ENCODE data around the gene KRT20. TPM values are rescaled to one million over a fixed set of nuclear protein-coding genes. Genes with fewer than 3 reads are reported as not detected.

KRT20 gene
- total and polyA plus RNA-seq, 4 donors, result not detected

DNA sequence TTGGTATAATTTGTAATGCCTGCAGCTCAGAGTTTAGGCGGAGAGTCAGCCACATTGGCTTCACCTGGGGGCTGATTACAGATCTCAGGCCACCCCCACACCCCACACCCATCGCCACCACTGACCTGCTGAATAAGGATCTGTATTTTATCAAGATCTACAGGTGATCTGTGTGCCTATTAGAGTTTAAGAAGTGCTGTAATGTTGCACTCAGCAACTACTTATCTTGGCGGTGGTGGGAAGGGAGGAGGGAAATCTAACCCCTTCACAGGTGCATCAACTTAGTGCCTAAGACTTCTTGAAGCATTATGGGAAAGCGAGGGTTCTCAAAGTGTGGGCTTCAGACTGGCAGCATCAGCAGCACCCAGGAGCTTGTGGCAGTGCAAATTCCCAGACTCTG lies 17.5 kb upstream of the KRT20 start:
- Histone ChIP-seq H3K4me1 (ENCODE audit: control insufficient read depth in 4 of 4, insufficient read depth in 4 of 4, low read length in 3 of 4) (peaks cover 0 to 2% (median 0%) of the 10 kb centered on the region in 4 donors), H3K27ac (ENCODE audit: low read depth in 1 of 2, low read length in 2 of 2) (no peak overlapping the region), H3K9ac (ENCODE audit: low read depth in 1 of 2, low read length in 2 of 2) (no peak overlapping the region), H3K9me3 (ENCODE audit: control insufficient read depth in 4 of 4, low read length in 3 of 4) (no peaks in the 10 kb centered on the region), H3K4me3 (ENCODE audit: low read depth in 1 of 3, low read length in 3 of 3) (no peak overlapping the region), H3K36me3 (ENCODE audit: control insufficient read depth in 4 of 4, insufficient read depth in 3 of 4, low read depth in 1 of 4, low read length in 3 of 4) (no peaks in the 10 kb centered on the region), H3K27me3 (ENCODE audit: control insufficient read depth in 4 of 4, insufficient read depth in 4 of 4, low read length in 3 of 4) (peaks cover 0 to 6% (median 2%) of the 10 kb centered on the region in 4 donors)
- WGBS, result 79% methylated on average over 4 of the region's 4 CpGs
- no peak for DNase-seq (ENCODE audit: low spot score)
- TF ChIP-seq HNF4A (conservative IDR thresholded peaks at IDR 0.05) (no peak), YY1 (IDR thresholded peaks at IDR 0.05) (no peak), GABPA (IDR thresholded peaks at IDR 0.05 in 1 of 2, conservative IDR thresholded peaks at IDR 0.05 in 1 of 2) (no peak), TAF1 (conservative IDR thresholded peaks at IDR 0.05) (no peak), JUND (IDR thresholded peaks at IDR 0.05) (no peak), FOXA1 (IDR thresholded peaks at IDR 0.05) (no peak), FOXA2 (IDR thresholded peaks at IDR 0.05) (no peak), HNF4G (IDR thresholded peaks at IDR 0.05) (no peak), NR2F2 (IDR thresholded peaks at IDR 0.05) (no peak), RXRA (IDR thresholded peaks at IDR 0.05) (no peak), RAD21 (IDR thresholded peaks at IDR 0.05) (no peak), EGR1 (IDR thresholded peaks at IDR 0.05; ENCODE audit: low read depth in 2 of 2) (no peak), SP1 (IDR thresholded peaks at IDR 0.05) (no peak)
- TF ChIP-seq, protein P1, sequence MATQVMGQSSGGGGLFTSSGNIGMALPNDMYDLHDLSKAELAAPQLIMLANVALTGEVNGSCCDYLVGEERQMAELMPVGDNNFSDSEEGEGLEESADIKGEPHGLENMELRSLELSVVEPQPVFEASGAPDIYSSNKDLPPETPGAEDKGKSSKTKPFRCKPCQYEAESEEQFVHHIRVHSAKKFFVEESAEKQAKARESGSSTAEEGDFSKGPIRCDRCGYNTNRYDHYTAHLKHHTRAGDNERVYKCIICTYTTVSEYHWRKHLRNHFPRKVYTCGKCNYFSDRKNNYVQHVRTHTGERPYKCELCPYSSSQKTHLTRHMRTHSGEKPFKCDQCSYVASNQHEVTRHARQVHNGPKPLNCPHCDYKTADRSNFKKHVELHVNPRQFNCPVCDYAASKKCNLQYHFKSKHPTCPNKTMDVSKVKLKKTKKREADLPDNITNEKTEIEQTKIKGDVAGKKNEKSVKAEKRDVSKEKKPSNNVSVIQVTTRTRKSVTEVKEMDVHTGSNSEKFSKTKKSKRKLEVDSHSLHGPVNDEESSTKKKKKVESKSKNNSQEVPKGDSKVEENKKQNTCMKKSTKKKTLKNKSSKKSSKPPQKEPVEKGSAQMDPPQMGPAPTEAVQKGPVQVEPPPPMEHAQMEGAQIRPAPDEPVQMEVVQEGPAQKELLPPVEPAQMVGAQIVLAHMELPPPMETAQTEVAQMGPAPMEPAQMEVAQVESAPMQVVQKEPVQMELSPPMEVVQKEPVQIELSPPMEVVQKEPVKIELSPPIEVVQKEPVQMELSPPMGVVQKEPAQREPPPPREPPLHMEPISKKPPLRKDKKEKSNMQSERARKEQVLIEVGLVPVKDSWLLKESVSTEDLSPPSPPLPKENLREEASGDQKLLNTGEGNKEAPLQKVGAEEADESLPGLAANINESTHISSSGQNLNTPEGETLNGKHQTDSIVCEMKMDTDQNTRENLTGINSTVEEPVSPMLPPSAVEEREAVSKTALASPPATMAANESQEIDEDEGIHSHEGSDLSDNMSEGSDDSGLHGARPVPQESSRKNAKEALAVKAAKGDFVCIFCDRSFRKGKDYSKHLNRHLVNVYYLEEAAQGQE (IDR thresholded peaks at IDR 0.05), result no peak
- TF ChIP-seq, protein P2, sequence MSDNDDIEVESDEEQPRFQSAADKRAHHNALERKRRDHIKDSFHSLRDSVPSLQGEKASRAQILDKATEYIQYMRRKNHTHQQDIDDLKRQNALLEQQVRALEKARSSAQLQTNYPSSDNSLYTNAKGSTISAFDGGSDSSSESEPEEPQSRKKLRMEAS (IDR thresholded peaks at IDR 0.05), result no peak
- TF ChIP-seq, protein P3, sequence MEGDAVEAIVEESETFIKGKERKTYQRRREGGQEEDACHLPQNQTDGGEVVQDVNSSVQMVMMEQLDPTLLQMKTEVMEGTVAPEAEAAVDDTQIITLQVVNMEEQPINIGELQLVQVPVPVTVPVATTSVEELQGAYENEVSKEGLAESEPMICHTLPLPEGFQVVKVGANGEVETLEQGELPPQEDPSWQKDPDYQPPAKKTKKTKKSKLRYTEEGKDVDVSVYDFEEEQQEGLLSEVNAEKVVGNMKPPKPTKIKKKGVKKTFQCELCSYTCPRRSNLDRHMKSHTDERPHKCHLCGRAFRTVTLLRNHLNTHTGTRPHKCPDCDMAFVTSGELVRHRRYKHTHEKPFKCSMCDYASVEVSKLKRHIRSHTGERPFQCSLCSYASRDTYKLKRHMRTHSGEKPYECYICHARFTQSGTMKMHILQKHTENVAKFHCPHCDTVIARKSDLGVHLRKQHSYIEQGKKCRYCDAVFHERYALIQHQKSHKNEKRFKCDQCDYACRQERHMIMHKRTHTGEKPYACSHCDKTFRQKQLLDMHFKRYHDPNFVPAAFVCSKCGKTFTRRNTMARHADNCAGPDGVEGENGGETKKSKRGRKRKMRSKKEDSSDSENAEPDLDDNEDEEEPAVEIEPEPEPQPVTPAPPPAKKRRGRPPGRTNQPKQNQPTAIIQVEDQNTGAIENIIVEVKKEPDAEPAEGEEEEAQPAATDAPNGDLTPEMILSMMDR (IDR thresholded peaks at IDR 0.05; ENCODE audit: low read depth, low read length, missing input control), result no peak
- TF ChIP-seq, protein P4, sequence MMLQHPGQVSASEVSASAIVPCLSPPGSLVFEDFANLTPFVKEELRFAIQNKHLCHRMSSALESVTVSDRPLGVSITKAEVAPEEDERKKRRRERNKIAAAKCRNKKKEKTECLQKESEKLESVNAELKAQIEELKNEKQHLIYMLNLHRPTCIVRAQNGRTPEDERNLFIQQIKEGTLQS (IDR thresholded peaks at IDR 0.05), result no peak
- TF ChIP-seq, protein P5, sequence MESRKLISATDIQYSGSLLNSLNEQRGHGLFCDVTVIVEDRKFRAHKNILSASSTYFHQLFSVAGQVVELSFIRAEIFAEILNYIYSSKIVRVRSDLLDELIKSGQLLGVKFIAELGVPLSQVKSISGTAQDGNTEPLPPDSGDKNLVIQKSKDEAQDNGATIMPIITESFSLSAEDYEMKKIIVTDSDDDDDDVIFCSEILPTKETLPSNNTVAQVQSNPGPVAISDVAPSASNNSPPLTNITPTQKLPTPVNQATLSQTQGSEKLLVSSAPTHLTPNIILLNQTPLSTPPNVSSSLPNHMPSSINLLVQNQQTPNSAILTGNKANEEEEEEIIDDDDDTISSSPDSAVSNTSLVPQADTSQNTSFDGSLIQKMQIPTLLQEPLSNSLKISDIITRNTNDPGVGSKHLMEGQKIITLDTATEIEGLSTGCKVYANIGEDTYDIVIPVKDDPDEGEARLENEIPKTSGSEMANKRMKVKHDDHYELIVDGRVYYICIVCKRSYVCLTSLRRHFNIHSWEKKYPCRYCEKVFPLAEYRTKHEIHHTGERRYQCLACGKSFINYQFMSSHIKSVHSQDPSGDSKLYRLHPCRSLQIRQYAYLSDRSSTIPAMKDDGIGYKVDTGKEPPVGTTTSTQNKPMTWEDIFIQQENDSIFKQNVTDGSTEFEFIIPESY (IDR thresholded peaks at IDR 0.05), result no peak
